CD4-positive, alpha-beta T cell treated with Interleukin-15 for 4 hours (primary cell): Measurements from ENCODE around the gene MESP2.

Experiments used
- DNase-seq: peaks from one replicate; pipeline ENCODE4 v3.0.0-alpha.2; 2020; ENCODE audit warnings: low spot score

The MESP2 gene

GRCh38 chr15:89776274-89777072, at the start of gene MESP2:
TSS of gene MESP2 (plus strand) at chr15:89776332. CDS start at chr15:89776358, 26 bp downstream.
- DNase-seq: peak; percentile 25

DNA sequence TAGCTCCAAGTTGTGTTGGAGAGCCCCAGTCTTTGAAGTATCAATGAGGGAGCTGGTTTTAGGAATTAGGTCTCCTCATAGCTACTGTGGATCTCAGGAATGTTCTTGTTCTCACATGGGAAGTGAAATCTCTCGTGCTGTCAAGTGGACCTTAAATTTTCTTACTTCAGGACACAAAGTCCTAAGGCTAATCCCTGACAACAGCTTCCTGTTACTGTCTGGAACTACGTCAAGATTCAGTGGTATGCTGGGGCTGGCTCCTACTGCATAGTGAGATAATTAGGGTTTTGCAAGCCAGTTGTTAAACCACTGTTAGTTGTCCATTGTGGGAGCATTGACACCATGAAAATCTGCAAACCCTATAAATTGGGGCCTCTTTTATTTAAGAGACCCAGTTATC, 47.9 kb upstream of the MESP2 start:
- DNase-seq: no peak

- no peak for DNase-seq
Measured at GRCh38 chr15:89731275-89731674, 44.9 kb upstream of the MESP2 start.

DNA sequence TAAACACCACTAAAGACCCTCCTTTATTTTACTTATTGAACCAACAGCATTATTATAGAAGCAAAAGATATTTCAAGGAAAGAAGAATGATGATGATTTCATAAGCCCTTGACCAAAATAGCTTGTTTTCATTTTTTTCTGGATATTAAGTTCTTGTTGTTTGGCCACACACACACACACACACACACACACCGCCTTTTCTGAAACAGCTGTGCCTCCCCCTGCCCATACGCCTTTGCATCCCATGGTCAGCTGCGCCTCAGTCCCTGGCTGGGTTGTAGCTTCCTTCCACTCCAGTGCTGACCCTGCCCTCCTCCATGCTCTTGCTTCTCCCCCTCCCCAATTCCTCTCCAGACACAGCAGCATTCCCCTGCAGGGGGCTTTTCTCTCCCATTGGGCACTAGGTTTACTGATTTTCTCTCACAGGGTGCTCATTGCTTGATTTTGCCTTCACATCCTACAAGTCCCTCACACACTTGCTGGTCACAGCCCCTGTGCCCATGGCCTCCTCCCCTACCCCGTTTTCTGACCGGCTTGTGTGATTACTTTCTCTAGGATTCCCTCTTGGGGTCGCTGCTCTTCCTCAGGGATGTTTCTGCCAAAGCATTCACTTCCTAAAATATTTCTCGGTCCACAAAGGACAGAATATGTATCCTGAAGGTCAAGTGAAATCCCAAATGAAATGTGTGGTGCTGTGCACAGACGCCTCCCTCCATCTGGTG, 43.5 kb upstream of the MESP2 start:
- no peak for DNase-seq

DNA sequence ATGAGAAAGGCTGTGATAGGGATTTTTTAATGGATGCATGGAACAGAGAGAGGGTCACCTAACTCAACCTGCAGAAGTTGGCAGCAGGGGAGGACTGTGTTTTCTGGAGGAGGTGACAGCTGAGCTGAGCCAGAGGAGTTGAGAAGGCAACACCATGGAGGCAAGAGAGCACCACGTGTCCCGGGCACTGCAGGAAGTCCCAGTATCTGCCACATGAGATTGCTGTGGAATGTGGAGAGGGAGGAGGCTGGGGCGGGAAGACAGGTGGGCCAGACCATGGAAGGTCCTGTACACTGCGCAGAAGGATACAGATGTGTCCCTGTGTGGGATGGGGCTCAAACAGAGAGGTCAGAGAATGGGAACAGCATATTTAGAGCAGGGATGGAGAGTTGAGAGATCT, 40.4 kb upstream of the MESP2 start:
- no peak for DNase-seq

- peak; percentile 73 for DNase-seq
Measured at GRCh38 chr15:89740137-89740536, 36.0 kb upstream of the MESP2 start.

DNA sequence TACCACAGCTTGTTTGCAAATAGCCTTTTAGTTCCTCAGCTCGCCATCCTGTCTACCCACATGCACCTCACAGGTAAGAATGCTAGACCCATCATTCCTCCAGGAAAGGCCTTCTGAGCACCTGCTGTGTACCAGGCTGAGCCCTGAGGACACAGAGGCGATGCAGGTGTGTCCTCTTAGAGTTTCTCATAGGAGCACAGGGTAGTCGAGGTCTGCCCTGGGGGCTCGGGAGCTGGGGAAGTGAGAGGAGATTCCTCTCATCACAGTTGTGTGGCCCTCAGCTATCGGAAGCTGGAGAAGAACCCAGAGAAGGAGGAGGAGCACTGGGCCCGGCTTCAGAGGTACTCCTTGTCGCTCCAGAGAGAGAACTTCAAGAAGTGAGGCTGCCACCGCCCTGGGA, 33.1 kb upstream of the MESP2 start:
- DNase-seq: no peak

DNA sequence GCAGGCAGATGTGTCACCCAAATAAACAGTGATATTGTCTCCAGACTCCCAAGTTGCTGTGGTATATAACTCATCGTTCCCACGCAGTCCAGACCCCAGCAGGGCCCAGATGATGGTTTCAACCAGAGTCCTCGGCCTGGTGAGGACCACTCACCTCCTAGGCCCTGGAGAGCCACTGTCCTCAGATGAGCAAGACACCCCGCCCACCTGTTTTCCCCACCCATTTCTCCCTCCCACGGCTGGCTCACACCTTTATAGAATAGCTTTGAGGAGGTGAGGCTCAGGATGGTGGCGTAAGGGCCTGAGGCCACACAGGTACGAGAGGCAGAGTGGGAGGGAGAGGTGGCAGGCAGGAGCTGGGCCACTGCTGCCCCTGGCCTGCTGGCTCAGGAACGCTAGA, 32.5 kb upstream of the MESP2 start:
- DNase-seq: no peak

DNA sequence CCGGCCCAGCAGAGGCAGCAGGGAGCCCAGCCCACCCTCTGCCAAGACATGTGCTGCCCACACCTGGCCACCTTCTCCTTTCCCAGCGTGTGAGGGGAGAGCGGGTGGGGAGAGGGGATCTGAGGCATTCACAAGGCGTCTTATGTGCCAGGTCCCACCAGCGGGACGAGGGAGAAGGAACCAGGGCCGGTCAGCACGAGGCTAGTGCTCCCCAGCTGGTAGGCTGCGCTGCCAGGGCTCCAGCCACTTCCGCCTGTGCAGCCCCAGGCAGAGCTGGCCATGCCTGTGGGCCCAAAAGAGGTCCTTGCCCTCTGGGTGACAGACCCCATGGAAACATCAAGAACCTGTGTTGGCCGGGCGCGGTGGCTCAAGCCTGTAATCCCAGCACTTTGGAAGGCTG, 31.0 kb upstream of the MESP2 start:
- DNase-seq: no peak

DNA sequence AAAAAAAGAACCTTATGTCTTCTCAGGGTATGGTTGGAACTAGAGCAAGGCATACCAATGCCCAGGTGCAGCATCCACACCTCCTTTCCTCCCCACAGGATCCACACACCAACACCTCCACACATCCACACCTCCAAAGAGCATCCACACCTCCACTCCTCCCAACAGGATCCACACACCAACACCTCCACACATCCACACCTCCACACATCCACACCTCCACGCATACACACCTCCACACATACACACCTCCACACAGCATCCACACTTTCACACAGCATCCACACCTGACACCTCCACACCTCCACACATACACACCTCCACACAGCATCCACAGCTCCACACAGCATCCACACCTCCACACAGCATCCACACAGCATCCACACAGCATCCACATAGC, 30.4 kb upstream of the MESP2 start:
- DNase-seq: no peak

- no peak for DNase-seq
Measured at GRCh38 chr15:89746386-89746780, 29.7 kb upstream of the MESP2 start.

DNA sequence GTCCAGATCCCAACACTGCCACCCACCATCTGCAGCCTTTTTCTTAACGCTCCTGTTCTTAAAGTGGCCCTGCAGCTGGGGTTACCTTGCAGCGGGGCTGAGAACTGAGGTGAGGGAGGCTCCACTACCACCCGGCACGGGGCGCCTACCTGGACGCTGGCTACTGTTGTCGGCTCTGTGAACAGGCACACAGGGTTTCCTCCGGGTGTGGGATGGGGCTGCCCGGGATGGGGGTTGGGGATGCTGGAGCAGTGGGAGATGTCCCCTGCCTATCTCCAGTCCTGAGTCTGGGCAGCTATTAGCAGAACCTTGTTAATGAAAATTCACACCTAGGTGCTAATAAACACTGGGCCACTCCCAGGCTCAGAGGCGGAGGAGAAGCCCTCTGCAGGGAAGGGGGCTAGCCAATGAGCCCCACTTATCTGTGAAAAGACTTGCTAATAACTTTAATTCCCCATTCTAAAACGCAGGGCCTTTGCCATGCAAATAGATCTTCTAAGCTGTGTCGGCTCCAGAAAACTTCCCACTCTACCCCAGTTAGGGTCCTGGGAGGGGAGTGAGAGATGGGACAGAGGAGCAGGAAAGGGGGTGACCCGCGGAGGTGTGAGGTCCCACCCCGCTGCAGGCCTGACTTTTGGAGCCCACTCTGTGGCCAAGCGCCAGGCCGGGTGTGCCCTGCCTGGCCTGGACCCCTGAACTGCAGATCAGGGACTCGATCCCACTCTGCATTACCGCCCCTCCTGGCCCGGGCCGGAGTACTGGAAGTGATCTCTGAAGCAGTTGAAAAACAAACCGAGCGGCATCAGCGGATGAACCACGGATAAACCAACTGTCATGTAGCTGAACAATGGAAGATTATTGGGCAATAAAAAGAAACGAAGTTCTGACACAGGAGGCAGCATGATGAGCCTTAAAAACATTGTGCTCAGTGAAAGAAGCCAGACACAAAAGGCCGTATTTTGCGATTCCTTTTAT, 28.1 kb upstream of the MESP2 start:
- DNase-seq: no peak

- DNase-seq: no peak
Measured at GRCh38 chr15:89749054-89749453, 27.1 kb upstream of the MESP2 start.

GRCh38 chr15:89749526-89749925, 26.6 kb upstream of the MESP2 start:
- DNase-seq: no peak

DNA sequence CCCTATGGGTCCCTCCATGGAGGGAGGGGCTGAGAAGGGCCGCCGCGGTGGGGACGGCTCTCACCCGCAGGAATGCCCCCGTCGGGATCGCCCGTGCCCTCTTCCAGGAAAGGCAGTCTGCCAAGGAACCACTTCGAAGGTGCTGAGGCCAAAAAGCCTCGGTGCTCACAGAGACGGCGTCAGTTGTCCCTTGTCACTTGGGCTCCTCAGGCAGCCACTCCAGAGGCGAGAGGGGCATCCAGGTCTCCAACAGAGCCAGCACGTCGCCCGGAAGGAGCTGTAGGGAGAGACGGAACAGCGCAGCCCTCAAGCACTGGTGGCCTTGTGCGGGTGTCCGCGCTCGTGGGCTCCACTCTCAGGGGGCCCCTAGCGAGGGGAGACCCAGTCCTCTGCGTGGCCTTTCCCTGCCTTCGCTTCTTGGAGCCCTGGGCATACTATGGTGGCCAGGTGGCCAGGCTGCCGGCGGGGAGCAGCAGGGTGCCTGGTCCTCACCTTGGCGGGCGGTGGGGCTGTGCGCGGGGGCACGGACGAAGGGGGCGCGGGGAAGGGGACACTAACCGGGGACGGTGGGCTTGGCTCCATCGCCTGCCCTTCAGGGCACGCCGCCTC, 26.1 kb upstream of the MESP2 start:
- DNase-seq: no peak

DNA sequence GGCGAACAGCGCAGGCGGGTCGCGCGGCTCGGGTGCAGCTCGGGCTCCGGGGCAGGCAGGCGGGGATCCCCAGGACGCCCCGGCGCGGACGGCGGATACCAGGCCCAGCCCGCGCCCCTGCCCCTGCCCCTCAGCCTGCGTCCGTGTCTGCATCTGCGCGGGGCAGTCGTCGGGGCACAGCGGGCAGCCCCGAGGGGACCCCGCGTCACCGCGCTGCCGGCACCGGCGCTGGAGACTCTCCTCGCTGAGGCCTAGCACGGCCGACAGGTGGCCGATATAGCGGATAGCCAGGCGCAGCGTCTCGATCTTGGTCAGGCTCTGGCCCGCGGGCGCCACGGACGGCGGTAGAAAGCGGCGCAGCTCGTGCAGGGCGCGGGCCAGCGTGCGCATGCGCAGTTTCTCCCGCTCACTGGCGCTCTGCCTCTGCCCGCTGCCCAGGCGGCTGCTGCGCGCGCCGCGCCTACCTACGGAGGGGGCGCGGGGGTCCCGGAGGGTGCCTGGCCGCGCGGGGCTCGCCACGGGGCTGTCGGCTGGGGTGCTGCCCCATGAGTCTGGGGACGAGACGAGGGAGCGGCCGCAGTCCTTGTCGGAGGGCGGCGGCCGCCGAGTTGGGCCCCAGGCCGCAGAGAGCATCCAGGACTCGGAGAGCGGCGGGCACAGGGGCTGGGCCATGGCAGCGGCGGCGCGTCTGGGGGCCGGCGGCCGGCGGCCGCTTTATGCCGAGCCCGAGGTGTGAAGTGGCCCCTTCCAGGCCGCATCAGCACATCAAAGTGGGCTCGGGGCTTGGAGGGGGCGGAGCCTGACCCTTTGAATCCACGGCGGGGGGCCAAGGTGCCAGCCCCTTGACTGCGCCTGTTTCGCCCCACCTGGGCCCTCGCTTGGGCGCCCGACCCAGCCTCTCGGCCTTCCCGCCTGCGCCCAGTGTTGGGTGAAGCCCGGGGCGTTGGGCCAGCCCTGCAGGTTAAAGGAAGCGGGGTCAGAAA, 25.3 kb upstream of the MESP2 start, which contains the start of gene MESP1:
TSS of gene MESP1 (minus strand) at position 690 of the 983 bp plus-strand sequence. CDS start at position 672, 18 bp downstream.
- DNase-seq: peak; percentile 88

DNA sequence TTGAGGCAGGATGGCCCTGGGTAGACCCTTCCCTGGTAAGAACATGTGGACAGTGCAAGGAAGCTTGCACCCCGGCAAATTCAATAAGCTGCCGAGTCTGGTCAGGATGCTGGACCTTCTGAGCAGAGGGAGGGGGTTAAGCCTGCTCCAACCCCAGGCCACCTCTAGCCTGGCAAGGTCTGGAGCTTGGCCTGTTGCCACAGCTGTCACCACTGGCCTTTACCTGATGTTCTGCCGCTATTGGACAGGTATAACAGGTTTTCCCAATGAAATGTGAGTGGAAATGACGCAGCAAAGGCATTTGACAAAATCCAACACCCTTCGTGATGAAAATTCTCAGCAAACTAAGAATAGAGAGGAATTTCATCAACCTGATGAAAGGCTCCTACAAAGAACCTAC, 24.4 kb upstream of the MESP2 start:
- DNase-seq: no peak

GRCh38 chr15:89753855-89754254, 22.3 kb upstream of the MESP2 start:
- DNase-seq: no peak

- no peak for DNase-seq
Measured at GRCh38 chr15:89754361-89755154, 21.6 kb upstream of the MESP2 start.

DNA sequence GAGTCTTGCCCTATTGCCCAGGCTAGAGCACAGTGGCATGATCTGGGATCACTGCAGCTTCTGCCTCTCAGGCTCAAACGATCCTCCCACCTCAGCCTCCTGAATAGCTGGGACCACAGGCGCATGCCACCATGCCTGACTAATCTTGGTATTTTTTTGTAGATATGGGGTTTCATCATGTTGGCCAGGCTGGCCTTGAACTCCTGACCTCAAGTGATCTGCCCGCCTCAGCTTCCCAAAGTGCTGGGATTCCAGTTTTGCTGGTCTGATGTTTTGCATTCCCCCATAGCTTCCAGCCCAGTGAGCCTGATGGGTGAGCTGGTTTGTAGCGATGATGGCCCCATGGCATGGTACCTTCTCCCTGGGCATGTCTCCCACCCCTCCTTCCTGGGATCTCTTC, 20.4 kb upstream of the MESP2 start:
- no peak for DNase-seq
